HG02678 (cell line): ENCODE data around the gene AKAP6.

ENCODE experiments used
- ATAC-seq: cut with Tn5 transposase; IDR thresholded peaks from one replicate; pipeline ENCODE4 v1.9.1; 2021; ENCODE audit warnings: mild to moderate bottlenecking, moderate library complexity; ENCODE audit not compliant: unreplicated experiment

AKAP6 gene

GRCh38 chr14:32727832-32728231 is 398.7 kb downstream of the AKAP6 start:
- ATAC-seq = no peak

DNA sequence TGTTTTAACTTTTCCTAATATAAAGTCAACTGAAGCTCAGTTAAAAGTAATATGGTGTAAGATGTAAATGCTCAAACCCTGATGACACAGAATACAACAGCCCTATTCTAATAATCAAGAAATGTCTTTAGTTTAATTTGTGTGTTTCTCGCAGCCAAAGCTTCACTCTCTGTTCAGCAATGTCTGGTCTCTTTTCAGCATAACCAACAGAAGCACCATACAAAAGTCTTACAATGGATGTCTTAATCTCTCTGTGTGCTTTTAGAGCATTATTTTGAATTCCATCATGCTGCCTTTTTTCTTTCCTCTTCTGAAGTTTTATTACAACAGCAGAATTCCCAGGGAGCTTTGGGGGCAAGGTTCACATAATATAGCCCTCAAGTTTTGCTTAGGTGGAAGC is 399.4 kb downstream of the AKAP6 start:
- ATAC-seq = no peak

DNA sequence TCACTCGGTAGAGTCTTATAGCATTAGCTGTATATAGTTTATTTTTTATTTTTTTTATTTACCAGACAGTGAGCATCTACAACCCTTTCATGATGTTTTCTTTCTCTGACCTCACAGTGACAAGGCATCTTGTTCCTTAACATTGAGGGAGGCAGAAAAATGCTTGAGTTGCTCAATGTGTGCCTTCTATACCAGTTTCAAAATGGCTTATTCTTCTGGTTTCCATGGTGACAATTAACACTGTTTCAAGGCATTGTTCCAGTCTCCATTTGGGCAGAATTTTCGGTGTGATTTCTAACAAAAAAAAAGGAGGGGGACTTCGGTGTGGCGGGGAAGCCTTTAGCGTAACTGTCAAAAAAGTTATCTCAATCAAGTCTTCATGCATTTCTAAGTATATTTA is 399.9 kb downstream of the AKAP6 start:
- ATAC-seq = no peak

GRCh38 chr14:32731249-32731648 is 402.2 kb downstream of the AKAP6 start:
- no peak for ATAC-seq

DNA sequence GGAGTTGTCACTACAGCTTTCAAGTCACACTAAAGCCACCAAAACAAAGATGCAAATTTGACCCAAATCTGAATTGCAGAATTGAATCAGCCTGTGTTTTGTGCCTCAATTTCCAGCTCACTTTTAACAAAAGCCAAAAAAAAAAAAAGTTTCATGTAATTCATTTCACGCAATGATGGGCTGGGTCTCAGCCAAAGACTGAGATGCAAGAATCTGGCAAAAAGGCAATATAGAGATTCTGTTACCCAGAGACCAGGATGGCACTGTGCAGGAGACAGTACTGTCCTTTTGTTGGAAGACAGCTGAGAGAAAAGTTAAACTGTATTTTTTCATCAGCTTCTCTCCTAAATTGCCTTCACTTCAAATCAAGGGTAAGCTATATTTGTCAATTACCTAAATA is 403.9 kb downstream of the AKAP6 start:
- ATAC-seq = no peak

DNA sequence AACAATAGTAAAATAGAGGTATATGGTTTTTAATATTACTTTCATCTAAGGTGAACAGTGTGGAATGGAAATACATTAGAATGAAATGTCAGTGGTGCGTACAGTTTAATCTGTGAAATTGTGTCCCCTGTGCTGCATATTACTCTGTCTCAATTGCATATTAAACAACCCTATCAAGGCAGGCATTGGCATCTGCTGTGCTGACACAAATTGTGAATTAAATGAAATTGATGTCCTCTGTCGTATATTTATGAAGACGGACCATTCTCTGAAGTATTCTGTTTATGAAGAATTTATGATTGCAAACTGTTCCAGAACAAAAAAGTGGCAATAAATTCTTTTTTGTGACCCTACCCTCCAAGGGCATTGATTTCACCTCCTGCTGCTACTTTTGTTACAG is 405.2 kb downstream of the AKAP6 start:
- no peak for ATAC-seq

GRCh38 chr14:32737621-32738020 is 408.5 kb downstream of the AKAP6 start:
- ATAC-seq = no peak

GRCh38 chr14:32738206-32738871 is 409.2 kb downstream of the AKAP6 start:
- no peak for ATAC-seq

DNA sequence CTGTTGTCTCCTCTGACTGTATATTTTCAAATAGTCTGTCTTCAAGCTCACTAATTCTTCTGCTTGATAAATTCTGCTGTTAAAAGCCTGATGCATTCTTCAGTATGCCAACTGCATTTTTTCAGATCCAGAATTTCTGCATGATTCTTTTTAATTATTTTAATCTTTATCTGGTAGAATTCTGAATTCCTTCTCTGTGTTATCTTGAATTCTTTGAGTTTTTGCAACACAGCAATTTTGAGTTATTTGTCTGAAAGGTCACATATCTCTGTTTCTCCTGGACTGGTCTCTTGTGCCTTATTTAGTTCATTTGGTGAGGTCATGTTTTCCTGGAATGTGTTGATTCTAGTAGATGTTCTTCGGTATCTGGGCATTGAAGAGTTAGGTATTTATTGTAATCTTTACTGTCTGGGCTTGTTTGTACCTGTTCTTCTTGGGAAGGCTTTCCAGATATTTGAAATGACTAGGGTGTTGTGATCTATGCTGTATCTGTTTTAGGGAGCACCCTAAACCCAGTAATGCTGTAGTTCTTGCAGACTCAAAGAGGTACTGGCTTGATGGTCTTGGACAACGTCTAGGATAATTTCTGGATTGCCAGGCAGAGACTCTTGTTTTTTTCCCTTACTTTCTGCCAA is 415.8 kb downstream of the AKAP6 start:
- no peak for ATAC-seq

GRCh38 chr14:32754209-32754608 is 425.1 kb downstream of the AKAP6 start:
- no peak for ATAC-seq

GRCh38 chr14:32756173-32756572 is 427.1 kb downstream of the AKAP6 start:
- ATAC-seq = no peak

GRCh38 chr14:32756775-32757174 is 427.7 kb downstream of the AKAP6 start:
- no peak for ATAC-seq

DNA sequence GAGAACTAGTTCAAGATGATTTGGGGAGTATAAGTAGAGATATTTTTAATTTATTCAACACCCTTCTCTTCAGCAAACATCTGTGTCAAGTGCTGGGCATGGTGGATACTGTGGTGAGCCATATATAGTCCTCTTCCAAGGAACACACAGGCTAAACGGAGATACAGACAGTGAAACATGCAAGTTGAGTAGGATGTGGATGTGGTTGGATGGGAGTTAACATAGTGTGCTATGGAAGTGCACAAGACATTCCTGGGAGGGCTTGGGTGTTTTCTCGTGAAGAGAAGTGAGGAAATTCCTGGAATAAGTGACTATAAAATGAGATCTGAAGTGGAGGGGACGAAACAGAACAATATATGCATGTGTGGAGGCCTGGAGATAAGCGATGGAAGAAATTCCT is 428.5 kb downstream of the AKAP6 start:
- no peak for ATAC-seq

DNA sequence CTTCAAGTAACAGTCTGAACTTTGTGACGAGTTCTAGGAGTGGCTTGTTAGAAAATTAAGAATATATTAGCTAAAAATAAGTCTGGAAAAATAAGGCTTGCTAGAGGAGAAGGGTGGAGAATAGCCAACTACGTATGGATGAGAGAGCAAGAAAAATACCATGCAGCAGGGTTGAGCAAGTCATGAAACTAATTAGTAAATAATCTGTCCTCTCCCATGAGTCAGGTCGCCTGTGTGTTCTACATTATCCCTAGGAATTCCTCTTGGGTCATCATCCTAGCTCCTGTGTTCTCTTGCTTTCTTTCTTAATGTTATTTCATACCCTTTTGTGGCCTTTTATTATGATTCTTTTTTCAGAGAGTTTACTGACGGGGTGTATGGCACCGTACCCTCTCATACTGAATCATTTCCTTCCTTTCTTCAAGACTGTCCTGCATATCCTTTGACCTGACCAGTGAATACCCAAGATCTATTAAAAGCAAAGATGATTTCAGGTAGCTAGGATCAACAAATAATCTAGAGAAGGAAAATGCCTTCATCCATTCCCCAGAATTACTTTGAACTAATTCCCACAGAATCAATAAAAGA is 432.4 kb downstream of the AKAP6 start:
- ATAC-seq = no peak

GRCh38 chr14:32762886-32763285 is 433.8 kb downstream of the AKAP6 start:
- ATAC-seq = no peak

- ATAC-seq = no peak
Observed at GRCh38 chr14:32763673-32764072, 434.6 kb downstream of the AKAP6 start.

- no peak for ATAC-seq
Observed at GRCh38 chr14:32764131-32764530, 435.0 kb downstream of the AKAP6 start.

DNA sequence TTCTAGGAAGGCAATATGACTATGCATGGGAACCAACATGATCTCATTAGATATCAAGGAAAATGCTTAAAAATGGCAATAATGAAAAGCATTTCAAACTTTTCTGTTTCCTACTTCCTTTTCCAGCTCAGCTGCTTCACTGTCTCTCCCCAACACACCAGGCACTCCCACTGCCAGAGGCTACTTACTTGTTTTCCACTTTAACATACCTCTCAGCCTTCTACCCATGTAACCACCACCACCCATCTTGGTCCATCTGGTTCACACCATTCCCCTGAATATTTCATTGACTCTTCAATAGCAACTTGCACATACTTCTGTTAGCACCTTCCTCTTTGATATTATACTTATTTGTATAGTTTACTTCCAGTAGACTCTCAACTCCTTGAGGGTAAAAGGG is 441.3 kb downstream of the AKAP6 start:
- no peak for ATAC-seq

- ATAC-seq = no peak
Observed at GRCh38 chr14:32774214-32774613, 445.1 kb downstream of the AKAP6 start.

DNA sequence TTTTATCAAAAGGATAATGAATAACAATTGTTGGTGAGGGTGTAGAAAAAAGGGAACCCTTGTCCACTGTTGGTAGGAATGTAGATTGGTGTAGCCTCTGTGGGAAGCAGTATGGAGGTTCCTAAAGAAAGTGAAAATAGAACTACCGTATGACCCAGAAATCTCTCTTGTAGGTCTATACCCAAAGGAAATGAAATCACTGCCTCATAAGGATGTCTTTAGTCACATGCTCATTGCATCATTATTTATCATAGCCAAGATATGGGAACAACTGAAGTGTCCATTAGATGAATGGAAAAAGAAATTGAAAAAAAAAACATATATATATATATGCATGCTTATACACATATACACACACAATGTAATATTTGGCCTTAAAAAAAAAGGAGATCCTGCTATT is 450.7 kb downstream of the AKAP6 start:
- ATAC-seq = no peak

DNA sequence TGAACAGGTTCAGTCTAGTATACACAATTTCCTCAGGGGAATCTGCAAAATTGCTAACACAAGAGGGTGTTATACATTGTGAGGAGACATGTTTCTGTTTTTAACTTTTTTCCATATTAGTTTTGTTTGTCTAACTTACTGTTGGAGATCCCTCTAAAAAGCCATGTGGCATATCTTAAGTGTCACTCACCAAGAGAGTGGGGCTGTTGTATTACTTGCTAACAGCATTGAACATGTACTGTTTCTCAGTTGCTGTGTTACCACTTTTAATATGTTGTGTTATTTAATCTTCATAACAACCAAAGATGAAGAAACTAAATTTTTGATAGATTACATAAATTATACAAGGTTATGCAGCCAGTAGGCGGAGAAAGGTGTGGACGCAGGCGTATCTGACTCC is 455.3 kb downstream of the AKAP6 start:
- no peak for ATAC-seq

GRCh38 chr14:32785585-32785984 is 456.5 kb downstream of the AKAP6 start:
- no peak for ATAC-seq

DNA sequence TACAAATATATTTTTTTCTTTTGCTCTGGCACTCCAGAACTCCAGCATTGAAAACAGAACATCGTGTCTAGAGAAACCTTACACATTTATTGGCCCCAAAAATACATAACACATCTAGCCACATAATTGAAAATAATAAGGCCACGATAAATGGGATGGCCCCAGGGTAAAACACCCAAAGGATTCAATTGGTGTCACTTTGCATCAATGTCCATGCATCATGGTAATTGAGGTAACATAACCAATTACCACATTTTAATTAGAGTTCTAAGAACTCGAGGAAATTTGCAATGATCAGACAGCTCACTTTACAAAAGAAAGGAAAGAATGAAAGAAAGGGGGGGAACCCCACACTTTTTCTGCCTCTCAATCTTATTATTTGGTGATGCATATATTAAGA is 457.8 kb downstream of the AKAP6 start:
- no peak for ATAC-seq
